GM18498 (cell line): ENCODE measurements around the gene MYEOV.

Experiments used
- ATAC-seq: cut with Tn5 transposase; IDR thresholded peaks from one replicate; pipeline ENCODE4 v1.9.1; 2021; ENCODE audit warnings: mild to moderate bottlenecking, moderate library complexity; ENCODE audit not compliant: unreplicated experiment

MYEOV gene

GRCh38 chr11:69339041-69339733 is 45.2 kb downstream of the MYEOV start:
- ATAC-seq: no peak

GRCh38 chr11:69339983-69340565 is 46.1 kb downstream of the MYEOV start:
- no peak for ATAC-seq

GRCh38 chr11:69342588-69343330 is 48.8 kb downstream of the MYEOV start:
- no peak for ATAC-seq

- ATAC-seq: no peak
Observed at GRCh38 chr11:69343401-69344321, 49.7 kb downstream of the MYEOV start.

- no peak for ATAC-seq
Observed at GRCh38 chr11:69344570-69345145, 50.7 kb downstream of the MYEOV start.
